ENCODE data around the gene STAB1. TPM values are rescaled to one million over a fixed set of nuclear protein-coding genes. Genes with fewer than 3 reads are reported as not detected.

Gene STAB1
- total RNA-seq, 1 donor from 2014 or later: 0.71 TPM

DNA sequence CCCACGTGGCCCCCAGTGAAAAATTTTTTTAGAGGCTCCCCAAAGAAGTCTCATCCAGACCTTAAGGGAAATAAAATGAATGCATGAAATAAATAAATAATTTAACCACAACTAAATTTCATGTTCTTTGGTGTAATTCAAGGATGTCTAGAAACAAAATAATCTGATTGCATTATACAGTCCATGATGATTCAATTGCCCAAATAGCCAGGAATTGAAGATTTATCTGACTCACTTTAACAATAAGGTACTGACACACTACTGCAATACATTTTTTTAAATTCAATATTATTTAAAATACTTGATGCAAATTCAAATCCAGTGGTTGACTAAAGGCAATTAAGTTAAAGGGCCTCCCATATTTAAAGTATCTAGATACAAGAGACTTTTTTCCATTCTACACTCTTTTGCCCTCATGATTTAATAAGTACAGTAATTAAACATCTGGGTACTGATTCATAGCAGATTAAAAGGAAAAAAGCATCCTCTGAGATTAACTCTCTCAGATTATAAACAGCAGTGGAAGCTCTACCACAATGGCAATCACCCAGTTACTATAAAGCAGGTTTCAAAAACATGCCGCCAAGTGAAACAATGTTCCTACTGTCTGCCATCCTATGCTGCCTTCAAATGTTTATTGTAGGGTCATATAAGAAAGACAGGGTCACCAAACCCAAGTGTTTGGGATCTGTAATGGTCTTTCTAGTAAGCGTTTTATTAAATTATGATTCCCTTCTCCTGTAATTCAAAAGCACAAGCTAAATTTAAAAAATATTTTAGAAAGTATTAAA, 51.2 kb downstream of the STAB1 start:
- Mint-ChIP-seq H3K4me3 (no peak overlapping the region), H3K27me3 (no peaks in the 10 kb centered on the region), H3K27ac (no peak overlapping the region), H3K9me3 (no peaks in the 10 kb centered on the region), H3K36me3 (ENCODE audit: low read depth) (peaks cover 54% of the 10 kb centered on the region), H3K4me1 (no peaks in the 10 kb centered on the region)
- DNase-seq (no peak), ATAC-seq (ENCODE audit: low read depth) (no peak)
- CTCF ChIA-PET: no interaction called here
- TF ChIP-seq, protein P1, sequence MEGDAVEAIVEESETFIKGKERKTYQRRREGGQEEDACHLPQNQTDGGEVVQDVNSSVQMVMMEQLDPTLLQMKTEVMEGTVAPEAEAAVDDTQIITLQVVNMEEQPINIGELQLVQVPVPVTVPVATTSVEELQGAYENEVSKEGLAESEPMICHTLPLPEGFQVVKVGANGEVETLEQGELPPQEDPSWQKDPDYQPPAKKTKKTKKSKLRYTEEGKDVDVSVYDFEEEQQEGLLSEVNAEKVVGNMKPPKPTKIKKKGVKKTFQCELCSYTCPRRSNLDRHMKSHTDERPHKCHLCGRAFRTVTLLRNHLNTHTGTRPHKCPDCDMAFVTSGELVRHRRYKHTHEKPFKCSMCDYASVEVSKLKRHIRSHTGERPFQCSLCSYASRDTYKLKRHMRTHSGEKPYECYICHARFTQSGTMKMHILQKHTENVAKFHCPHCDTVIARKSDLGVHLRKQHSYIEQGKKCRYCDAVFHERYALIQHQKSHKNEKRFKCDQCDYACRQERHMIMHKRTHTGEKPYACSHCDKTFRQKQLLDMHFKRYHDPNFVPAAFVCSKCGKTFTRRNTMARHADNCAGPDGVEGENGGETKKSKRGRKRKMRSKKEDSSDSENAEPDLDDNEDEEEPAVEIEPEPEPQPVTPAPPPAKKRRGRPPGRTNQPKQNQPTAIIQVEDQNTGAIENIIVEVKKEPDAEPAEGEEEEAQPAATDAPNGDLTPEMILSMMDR (IDR thresholded peaks at IDR 0.05): no peak
- POLR2A ChIA-PET: interaction anchor here (1.1 kb wide), 1 partner anchor 10 kb away, joined by 4 read pairs; the partner anchor contains the start of gene UQCC5
- intact Hi-C loops (cut with micrococcal nuclease): no loop called here

GRCh38 chr3:52547143-52547542, 52.0 kb downstream of the STAB1 start:
- no peak overlapping the region for H3K4me3 Mint-ChIP-seq
- peaks cover 57% of the 10 kb centered on the region for H3K36me3 Mint-ChIP-seq (ENCODE audit: low read depth)
- intact Hi-C loops (cut with micrococcal nuclease): no loop called here
- CTCF ChIA-PET: no interaction called here
- H3K27me3 Mint-ChIP-seq: no peaks in the 10 kb centered on the region
- POLR2A ChIA-PET: no interaction called here
- no peaks in the 10 kb centered on the region for H3K4me1 Mint-ChIP-seq
- TF ChIP-seq, protein P1 (IDR thresholded peaks at IDR 0.05): no peak
- ATAC-seq (ENCODE audit: low read depth): no peak
- no peaks in the 10 kb centered on the region for H3K9me3 Mint-ChIP-seq
- no peak overlapping the region for H3K27ac Mint-ChIP-seq
- DNase-seq: no peak

DNA sequence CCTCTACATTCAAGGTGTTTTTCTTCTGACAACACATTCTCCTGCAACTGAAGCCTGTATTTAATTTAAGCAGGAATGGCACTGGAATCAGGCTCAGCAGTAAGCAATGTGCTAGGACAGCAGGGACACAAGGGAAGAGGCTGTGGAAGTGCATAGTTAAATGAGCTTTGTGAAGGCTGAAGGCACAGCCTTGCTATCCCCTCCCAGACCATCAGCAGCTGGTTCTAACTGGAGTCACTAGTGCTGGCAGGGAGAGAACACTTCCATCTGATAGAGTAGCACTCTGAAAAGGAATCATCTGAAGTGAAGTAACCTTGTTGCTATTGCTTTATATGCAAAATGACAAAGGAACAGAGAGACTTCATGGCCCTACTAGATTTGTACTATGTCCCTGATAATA, 56.0 kb downstream of the STAB1 start:
- no peak for DNase-seq
- Mint-ChIP-seq H3K4me1 (no peaks in the 10 kb centered on the region), H3K9me3 (no peaks in the 10 kb centered on the region), H3K27ac (no peak overlapping the region), H3K27me3 (no peaks in the 10 kb centered on the region), H3K36me3 (ENCODE audit: low read depth) (peaks cover 70% of the 10 kb centered on the region), H3K4me3 (no peak overlapping the region)
- TF ChIP-seq, protein P1 (IDR thresholded peaks at IDR 0.05): no peak
- POLR2A ChIA-PET: no interaction called here
- intact Hi-C loops (cut with micrococcal nuclease): no loop called here
- CTCF ChIA-PET: no interaction called here
- ATAC-seq (ENCODE audit: low read depth): no peak

DNA sequence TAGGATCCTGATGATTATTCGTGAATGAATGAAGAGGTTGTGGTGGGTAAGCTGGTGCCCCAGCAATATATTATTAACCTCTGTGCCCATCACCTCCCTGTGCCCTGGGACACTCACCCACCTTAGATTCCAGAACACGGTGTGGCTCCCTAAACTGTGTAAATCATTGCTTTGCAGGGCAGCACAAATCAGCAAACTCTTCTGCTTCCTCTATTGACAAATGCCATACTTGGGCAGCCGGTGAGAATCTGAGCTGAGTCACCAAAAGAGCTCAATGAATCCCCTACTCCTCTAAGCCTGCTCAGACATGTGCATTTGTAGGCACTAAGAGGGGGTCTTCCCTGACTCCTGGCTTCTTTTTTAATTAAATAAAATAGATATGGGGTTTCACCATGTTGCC, 57.0 kb downstream of the STAB1 start:
- DNase-seq (no peak), ATAC-seq (ENCODE audit: low read depth) (no peak)
- H3K4me1 Mint-ChIP-seq: no peaks in the 10 kb centered on the region
- H3K4me3 Mint-ChIP-seq: no peak overlapping the region
- TF ChIP-seq, protein P1 (IDR thresholded peaks at IDR 0.05): no peak
- H3K9me3 Mint-ChIP-seq: no peaks in the 10 kb centered on the region
- ChIA-PET CTCF (no interaction called here), POLR2A (no interaction called here)
- no peak overlapping the region for H3K27ac Mint-ChIP-seq
- intact Hi-C loops (cut with micrococcal nuclease): no loop called here
- no peaks in the 10 kb centered on the region for H3K27me3 Mint-ChIP-seq
- peaks cover 70% of the 10 kb centered on the region for H3K36me3 Mint-ChIP-seq (ENCODE audit: low read depth)

GRCh38 chr3:52554026-52554755, 59.1 kb downstream of the STAB1 start:
- Mint-ChIP-seq H3K27ac (no peak overlapping the region), H3K4me3 (no peak overlapping the region), H3K36me3 (ENCODE audit: low read depth) (peaks cover 72% of the 10 kb centered on the region), H3K9me3 (no peaks in the 10 kb centered on the region), H3K4me1 (no peaks in the 10 kb centered on the region), H3K27me3 (no peaks in the 10 kb centered on the region)
- TF ChIP-seq, protein P1 (IDR thresholded peaks at IDR 0.05): no peak
- DNase-seq (no peak), ATAC-seq (ENCODE audit: low read depth) (no peak)
- CTCF ChIA-PET: no interaction called here
- POLR2A ChIA-PET: no interaction called here
- intact Hi-C loops (cut with micrococcal nuclease): no loop called here

All from activated B cell treated with CpG ODN at 0.5 μM for 24 hours (primary cell).